ENCODE results near the gene ANKHD1. TPM values are rescaled to one million over a fixed set of nuclear protein-coding genes. Genes with fewer than 3 reads are reported as not detected.

ANKHD1 gene
- total and polyA plus RNA-seq, 2 of the 8 experiments (the other 6 are each of a cell fraction or from before 2014, with no cell fraction given), result 69.9 to 108 TPM

GRCh38 chr5:140557136-140557805 lies 155.6 kb downstream of the ANKHD1 start, which contains the start of gene SRA1:
Gene SRA1 (minus strand): TSS chr5:140557473. CDS start chr5:140557452, 21 bp downstream.
- peaks cover 9 to 39% of the 10 kb centered on the region in 2 experiments; a peak in 3 of 4 replicates for H3K79me2 ChIP-seq (ENCODE audit: control insufficient read depth in 1 of 2, insufficient read depth in 2 of 2, low read length in 2 of 2)
- H3K4ac ChIP-seq (replicated peaks; ENCODE audit: insufficient read length, low read depth, low read length), result peak within 1 kb of the TSS; percentile 89
- H3K9ac ChIP-seq (replicated peaks in 1 of 4; ENCODE audit: extremely low read depth in 1 of 4, low read depth in 3 of 4, low read length in 3 of 4), result peak within 1 kb of the TSS; percentile 69 to 91 (median 78)
- peak within 1 kb of the TSS; percentile 89 for H4K5ac ChIP-seq (ENCODE audit: insufficient read length, low read depth, low read length)
- H3K23me2 ChIP-seq (ENCODE audit: low read depth, low read length), result peaks cover 7% of the 10 kb centered on the region; the same call in 1 of the 2 replicates
- DNase-seq (ENCODE audit: low read depth in 1 of 2, low spot score in 2 of 2), result peak; percentile 61 to 95
- peak within 1 kb of the TSS; percentile 91 for H2BK5ac ChIP-seq (ENCODE audit: low read depth, low read length)
- peak within 1 kb of the TSS; percentile 98 for H4K8ac ChIP-seq (ENCODE audit: extremely low read depth, insufficient read depth, low read length)
- peaks cover 0 to 6% (median 5%) of the 10 kb centered on the region in 4 experiments; a peak in 4 of 7 replicates for H3K4me1 ChIP-seq (replicated peaks in 1 of 4; ENCODE audit: control insufficient read depth in 3 of 4, insufficient read depth in 4 of 4, low read length in 3 of 4)
- 3% methylated on average over 46 of the region's 46 CpGs; no CpG with 5 or more reads in 1 of the 2 experiments for WGBS, 2 experiments (ENCODE audit: extremely low coverage in 1 of 2, insufficient coverage in 1 of 2, insufficient read length in 1 of 2, insufficient replicate concordance in 2 of 2, low coverage in 1 of 2, low lambda C conversion rate in 2 of 2, missing lambda C conversion rate in 1 of 2)
- H2BK120ac ChIP-seq (replicated peaks; ENCODE audit: low read depth, low read length), result peak within 1 kb of the TSS; percentile 65
- H3K4me3 ChIP-seq (ENCODE audit: extremely low read depth in 1 of 4, insufficient read depth in 2 of 4, low read depth in 3 of 4, low read length in 4 of 4), result peak within 1 kb of the TSS; percentile 61 to 93 (median 64)
- H4K91ac ChIP-seq (replicated peaks; ENCODE audit: insufficient read length, low read length), result peak within 1 kb of the TSS; percentile 90
- H3K79me1 ChIP-seq (ENCODE audit: low read depth, low read length), result peaks cover 5% of the 10 kb centered on the region
- POLR2A ChIA-PET (ENCODE audit: partially characterized antibody), result interaction anchor here (0.6 to 10.8 kb wide), 15 partner anchors 10 to 403 kb away, joined by 3 to 191 read pairs (median 5); partner anchors contain the start of genes ANKHD1, DND1, EIF4EBP3 and HARS1
- no peak within 1 kb of the TSS for H2AFZ ChIP-seq (ENCODE audit: low read length)
- H2AK5ac ChIP-seq (ENCODE audit: low read depth, low read length), result peak within 1 kb of the TSS; percentile 98
- H3K18ac ChIP-seq (ENCODE audit: extremely low read depth, low read length), result peak within 1 kb of the TSS; percentile 98
- H3K23ac ChIP-seq (ENCODE audit: insufficient read length), result no peak within 1 kb of the TSS
- CTCF ChIA-PET (ENCODE audit: partially characterized antibody), result interaction anchor here (1.9 to 3.4 kb wide), 2 partner anchors 9 to 78 kb away, joined by 12 to 19 read pairs; partner anchors contain the start of gene EIF4EBP3
- H2BK15ac ChIP-seq (ENCODE audit: low read length), result peak within 1 kb of the TSS; percentile 99
- H3K36me3 ChIP-seq (ENCODE audit: control insufficient read depth in 2 of 4, insufficient read depth in 4 of 4, low read length in 3 of 4), result peaks cover 0 to 2% (median 0%) of the 10 kb centered on the region in 4 experiments; a peak in 2 of 8 replicates
- FAIRE-seq, result no peak
- peaks cover 0 to 5% of the 10 kb centered on the region in 2 experiments for H4K20me1 ChIP-seq (replicated peaks in 1 of 2; ENCODE audit: control insufficient read depth in 1 of 2, insufficient read depth in 2 of 2, low read length in 2 of 2)
- H3K4me2 ChIP-seq (ENCODE audit: insufficient read depth in 1 of 2, low read depth in 2 of 2, low read length in 2 of 2), result peak within 1 kb of the TSS; percentile 66 to 82
- no peaks in the 10 kb centered on the region for H3K9me3 ChIP-seq (ENCODE audit: insufficient read depth in 2 of 2, low read depth in 1 of 2, low read length in 1 of 2)
- peak within 1 kb of the TSS; percentile 85 for H3K56ac ChIP-seq (replicated peaks; ENCODE audit: insufficient read length, low read depth, low read length)
- no peaks in the 10 kb centered on the region for H3K27me3 ChIP-seq (replicated peaks in 1 of 4; ENCODE audit: control insufficient read depth in 3 of 4, extremely low read depth in 1 of 4, insufficient read depth in 3 of 4, low read length in 3 of 4)
- peak within 1 kb of the TSS; percentile 94 for H2BK12ac ChIP-seq (ENCODE audit: low read depth, low read length)
- peak within 1 kb of the TSS; percentile 86; the same call in 1 of the 2 replicates for H2BK20ac ChIP-seq (ENCODE audit: low read length)
- no peak within 1 kb of the TSS for H3K14ac ChIP-seq (ENCODE audit: insufficient read length)
- H3K27ac ChIP-seq (ENCODE audit: low read depth, low read length), result peak within 1 kb of the TSS; percentile 85
- TF ChIP-seq SIN3A (conservative IDR thresholded peaks at IDR 0.05 in 1 of 2, IDR thresholded peaks at IDR 0.05 in 1 of 2; ENCODE audit: low read depth in 1 of 2, low read length in 2 of 2), result peak; percentile 62 to 82; a peak in 3 of 4 replicates
- TF ChIP-seq RBBP5 (IDR thresholded peaks at IDR 0.05; ENCODE audit: borderline replicate concordance, low read depth, low read length), result peak; percentile 44; the same call in 1 of the 2 replicates
- TF ChIP-seq RFX5 (IDR thresholded peaks at IDR 0.05; ENCODE audit: borderline replicate concordance, low read depth, low read length), result no peak
- TF ChIP-seq YY1 (IDR thresholded peaks at IDR 0.05; ENCODE audit: low read depth, low read length), result peak; percentile 66; the same call in 1 of the 2 replicates
- peak; percentile 65 for TF ChIP-seq CTBP2 (IDR thresholded peaks at IDR 0.05; ENCODE audit: borderline replicate concordance, insufficient read depth, insufficient read length, low read length)
- TF ChIP-seq, protein P1, sequence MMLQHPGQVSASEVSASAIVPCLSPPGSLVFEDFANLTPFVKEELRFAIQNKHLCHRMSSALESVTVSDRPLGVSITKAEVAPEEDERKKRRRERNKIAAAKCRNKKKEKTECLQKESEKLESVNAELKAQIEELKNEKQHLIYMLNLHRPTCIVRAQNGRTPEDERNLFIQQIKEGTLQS (IDR thresholded peaks at IDR 0.05; ENCODE audit: insufficient read depth, low read depth, low read length), result no peak
- TF ChIP-seq RNF2 (IDR thresholded peaks at IDR 0.05; ENCODE audit: borderline replicate concordance, low read depth, low read length, missing control alignments, poor library complexity, severe bottlenecking), result no peak
- peak; percentile 61; the same call in 1 of the 2 replicates for TF ChIP-seq SP4 (IDR thresholded peaks at IDR 0.05; ENCODE audit: low read length)

Data from H1 (cell line).